Stomach (tissue), 4 donors: Measurements from ENCODE around the gene ABCC9.

ENCODE experiments used
- POLR2AphosphoS5 ChIP-seq, 3 donors: sonication (generic); formaldehyde crosslinking; IDR thresholded peaks; one replicate each; pipeline ENCODE4 v1.6.1; 2016; ENCODE audit warnings: antibody characterized with exemption in 3 of 3
- TF ChIP-seq, protein P1 (sequence below), 7 experiments: fragments of 450-650 bp in 4 of 7; fragments of 200-600 bp in 3 of 7; sonication (generic) in 3 of 7; IDR thresholded peaks; one replicate each; pipeline ENCODE4 v1.5.1; 2016 to 2019; ENCODE audit warnings: antibody characterized with exemption in 7 of 7, control low read depth in 2 of 7, mild to moderate bottlenecking in 1 of 7

DNA sequence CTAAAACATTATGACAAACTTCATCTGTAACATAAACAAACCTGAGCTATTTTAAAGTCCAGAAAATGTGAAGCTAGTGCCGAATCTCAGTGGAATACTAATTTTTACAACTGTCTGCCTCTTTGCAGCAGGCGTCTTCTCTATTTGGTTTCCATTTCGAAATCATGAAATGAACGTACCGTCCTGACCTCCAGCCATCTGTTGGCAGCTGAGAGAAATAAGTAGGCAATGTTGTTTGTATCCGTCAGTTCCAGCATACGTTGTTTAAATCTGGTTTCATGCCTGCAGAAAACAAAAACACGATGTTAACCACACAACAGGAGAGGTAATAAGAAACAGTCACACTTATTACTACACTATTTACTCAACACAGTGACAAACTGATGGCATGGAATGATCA is 112.4 kb downstream of the ABCC9 start:
- TF ChIP-seq, protein P1, sequence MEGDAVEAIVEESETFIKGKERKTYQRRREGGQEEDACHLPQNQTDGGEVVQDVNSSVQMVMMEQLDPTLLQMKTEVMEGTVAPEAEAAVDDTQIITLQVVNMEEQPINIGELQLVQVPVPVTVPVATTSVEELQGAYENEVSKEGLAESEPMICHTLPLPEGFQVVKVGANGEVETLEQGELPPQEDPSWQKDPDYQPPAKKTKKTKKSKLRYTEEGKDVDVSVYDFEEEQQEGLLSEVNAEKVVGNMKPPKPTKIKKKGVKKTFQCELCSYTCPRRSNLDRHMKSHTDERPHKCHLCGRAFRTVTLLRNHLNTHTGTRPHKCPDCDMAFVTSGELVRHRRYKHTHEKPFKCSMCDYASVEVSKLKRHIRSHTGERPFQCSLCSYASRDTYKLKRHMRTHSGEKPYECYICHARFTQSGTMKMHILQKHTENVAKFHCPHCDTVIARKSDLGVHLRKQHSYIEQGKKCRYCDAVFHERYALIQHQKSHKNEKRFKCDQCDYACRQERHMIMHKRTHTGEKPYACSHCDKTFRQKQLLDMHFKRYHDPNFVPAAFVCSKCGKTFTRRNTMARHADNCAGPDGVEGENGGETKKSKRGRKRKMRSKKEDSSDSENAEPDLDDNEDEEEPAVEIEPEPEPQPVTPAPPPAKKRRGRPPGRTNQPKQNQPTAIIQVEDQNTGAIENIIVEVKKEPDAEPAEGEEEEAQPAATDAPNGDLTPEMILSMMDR (IDR thresholded peaks at IDR 0.05) = no peak
- TF ChIP-seq POLR2AphosphoS5 (IDR thresholded peaks at IDR 0.05) = peak; percentile 61 to 87 (median 78)
